C4-2B (cell line): ENCODE data around the gene GTF2IRD1.
"Not testable (repeated sequence)": the region's sequence is repeated elsewhere in the genome, so short reads cannot be mapped to it uniquely, and the experiment has no call there.

ENCODE experiments used
- H3K27ac ChIP-seq: fragments of 450-650 bp; 2 replicates; pipeline ENCODE4 v1.5.1; 2017
- ZFX ChIP-seq: fragments of 450-650 bp; IDR thresholded peaks from 2 replicates; pipeline ENCODE4 v1.6.1; 2017
- TF ChIP-seq, protein P1 (sequence below): fragments of 450-650 bp; conservative IDR thresholded peaks from 2 replicates; pipeline ENCODE4 v1.5.1; 2017; ENCODE audit warnings: mild to moderate bottlenecking

Gene GTF2IRD1

GRCh38 chr7:74493295-74493694, 39.6 kb downstream of the GTF2IRD1 start:
- H3K27ac ChIP-seq, result no peak overlapping the region
- TF ChIP-seq, protein P1, sequence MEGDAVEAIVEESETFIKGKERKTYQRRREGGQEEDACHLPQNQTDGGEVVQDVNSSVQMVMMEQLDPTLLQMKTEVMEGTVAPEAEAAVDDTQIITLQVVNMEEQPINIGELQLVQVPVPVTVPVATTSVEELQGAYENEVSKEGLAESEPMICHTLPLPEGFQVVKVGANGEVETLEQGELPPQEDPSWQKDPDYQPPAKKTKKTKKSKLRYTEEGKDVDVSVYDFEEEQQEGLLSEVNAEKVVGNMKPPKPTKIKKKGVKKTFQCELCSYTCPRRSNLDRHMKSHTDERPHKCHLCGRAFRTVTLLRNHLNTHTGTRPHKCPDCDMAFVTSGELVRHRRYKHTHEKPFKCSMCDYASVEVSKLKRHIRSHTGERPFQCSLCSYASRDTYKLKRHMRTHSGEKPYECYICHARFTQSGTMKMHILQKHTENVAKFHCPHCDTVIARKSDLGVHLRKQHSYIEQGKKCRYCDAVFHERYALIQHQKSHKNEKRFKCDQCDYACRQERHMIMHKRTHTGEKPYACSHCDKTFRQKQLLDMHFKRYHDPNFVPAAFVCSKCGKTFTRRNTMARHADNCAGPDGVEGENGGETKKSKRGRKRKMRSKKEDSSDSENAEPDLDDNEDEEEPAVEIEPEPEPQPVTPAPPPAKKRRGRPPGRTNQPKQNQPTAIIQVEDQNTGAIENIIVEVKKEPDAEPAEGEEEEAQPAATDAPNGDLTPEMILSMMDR, result no peak
- no peak for TF ChIP-seq ZFX

DNA sequence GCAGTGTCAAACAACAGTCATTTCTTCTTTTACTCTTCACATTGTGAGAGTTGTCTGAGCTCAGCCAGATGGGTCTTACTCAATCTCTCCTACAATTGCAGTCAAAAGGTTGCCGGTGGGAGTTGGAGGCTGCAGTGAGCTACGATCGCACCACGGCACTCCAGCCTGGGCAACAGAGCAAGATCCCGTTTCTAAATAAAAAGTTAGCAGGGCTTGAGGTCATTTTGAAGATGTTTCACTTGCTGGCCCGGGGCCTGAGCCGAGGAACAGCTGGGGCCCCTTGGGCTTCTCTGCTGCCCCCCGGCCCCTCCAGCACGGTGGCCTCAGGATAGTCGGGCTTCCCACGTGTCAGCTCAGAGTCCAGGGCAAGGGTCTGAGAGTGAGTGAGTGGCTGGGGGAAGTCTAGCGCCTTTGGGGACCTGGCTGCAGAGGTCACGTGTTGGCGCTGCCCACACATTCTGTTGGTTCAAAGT, 40.4 kb downstream of the GTF2IRD1 start:
- no peak overlapping the region for H3K27ac ChIP-seq
- no peak for TF ChIP-seq ZFX
- TF ChIP-seq, protein P1, result no peak

- no peak for TF ChIP-seq ZFX
- TF ChIP-seq, protein P1, result no peak
- H3K27ac ChIP-seq, result no peak overlapping the region
Observed at GRCh38 chr7:74495112-74496086, 41.7 kb downstream of the GTF2IRD1 start.

- TF ChIP-seq, protein P1, result no peak
- no peak for TF ChIP-seq ZFX
- no peak overlapping the region for H3K27ac ChIP-seq
Observed at GRCh38 chr7:74496272-74496671, 42.6 kb downstream of the GTF2IRD1 start.

- not testable (repeated sequence) for H3K27ac ChIP-seq
Observed at GRCh38 chr7:74496773-74497172, 43.1 kb downstream of the GTF2IRD1 start.

GRCh38 chr7:74498354-74498753, 44.6 kb downstream of the GTF2IRD1 start:
- no peak overlapping the region for H3K27ac ChIP-seq
- TF ChIP-seq, protein P1, result no peak
- TF ChIP-seq ZFX, result no peak

DNA sequence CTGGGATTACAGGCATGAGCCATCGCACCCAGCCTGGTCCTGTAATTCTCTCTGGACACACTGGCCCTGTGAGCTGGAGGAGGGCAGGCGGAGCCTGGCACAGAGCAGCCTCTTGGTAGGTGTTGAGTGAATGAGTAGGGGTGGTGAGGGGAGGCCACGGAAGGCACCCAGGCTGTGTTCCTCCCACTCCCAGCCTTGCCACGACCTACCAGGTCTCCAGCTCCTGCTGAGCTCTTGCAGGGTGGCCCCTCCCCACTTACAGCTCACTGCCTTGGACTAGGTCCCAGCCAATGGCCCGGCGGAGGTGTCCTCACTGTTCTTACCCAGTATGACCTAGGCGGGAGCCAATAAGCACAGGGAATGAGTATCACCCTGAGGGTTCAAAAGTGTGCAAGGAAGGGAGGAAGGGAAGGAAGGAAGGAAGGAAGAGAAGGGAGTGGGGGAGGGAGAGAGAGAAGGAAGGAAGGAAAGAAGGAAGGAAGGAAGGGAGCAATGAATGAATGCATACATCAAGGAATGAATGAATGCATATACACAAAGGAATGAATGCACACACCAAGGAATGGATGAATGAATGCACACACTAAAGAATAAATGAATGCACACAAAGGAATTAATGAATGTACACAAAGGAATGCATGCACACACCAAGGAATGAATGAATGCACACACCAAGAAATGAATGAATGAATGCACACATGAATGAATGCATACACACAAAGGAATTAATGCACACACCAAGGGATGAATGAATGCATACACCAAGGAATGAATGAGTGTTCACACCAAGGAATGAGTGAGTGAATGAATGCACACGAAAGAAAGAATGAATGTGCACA, 45.5 kb downstream of the GTF2IRD1 start:
- H3K27ac ChIP-seq, result no peak overlapping the region
- TF ChIP-seq, protein P1, result no peak
- TF ChIP-seq ZFX, result no peak
